ENCODE data around the gene DGKI. TPM values are rescaled to one million over a fixed set of nuclear protein-coding genes. Genes with fewer than 3 reads are reported as not detected.

The DGKI gene
- total RNA-seq, 1 donor from 2014 or later, result 5.5 TPM

- Histone ChIP-seq H3K27ac (peak overlapping the region; percentile 64), H3K4me1 (peaks cover 16% of the 10 kb centered on the region), H3K79me2 (ENCODE audit: low read depth) (no peaks in the 10 kb centered on the region), H3K9ac (no peak overlapping the region), H3K4me2 (no peak overlapping the region), H2AFZ (replicated peaks) (no peak overlapping the region), H3F3A (ENCODE audit: low read depth) (peaks cover 11% of the 10 kb centered on the region), H3K27me3 (no peaks in the 10 kb centered on the region), H4K20me1 (ENCODE audit: low read depth) (no peaks in the 10 kb centered on the region), H3K36me3 (no peaks in the 10 kb centered on the region), H3K4me3 (no peak overlapping the region), H3K9me3 (ENCODE audit: low read depth) (no peaks in the 10 kb centered on the region)
- H3K27me3 Mint-ChIP-seq (ENCODE audit: insufficient read depth, low read depth), result no peaks in the 10 kb centered on the region
- no peak for TF ChIP-seq EZH2phosphoT487 (IDR thresholded peaks at IDR 0.05)
- no peak for TF ChIP-seq CTCF (IDR thresholded peaks at IDR 0.05)
- no peak for TF ChIP-seq EZH2 (IDR thresholded peaks at IDR 0.05)
- DNase-seq (ENCODE audit: low spot score), result no peak
- H3K27ac Mint-ChIP-seq, result no peak overlapping the region
- no peaks in the 10 kb centered on the region for H3K9me3 Mint-ChIP-seq
- H3K36me3 Mint-ChIP-seq, result no peaks in the 10 kb centered on the region
- H3K4me3 Mint-ChIP-seq, result no peak overlapping the region
- H3K4me1 Mint-ChIP-seq, result peaks cover 10% of the 10 kb centered on the region
These were observed 375.6 kb downstream of the DGKI start for GRCh38 chr7:137471128-137471527.

- no peaks in the 10 kb centered on the region for H3K9me3 ChIP-seq (ENCODE audit: low read depth)
- DNase-seq (ENCODE audit: low spot score), result no peak
- Mint-ChIP-seq H3K27me3 (ENCODE audit: insufficient read depth, low read depth) (no peaks in the 10 kb centered on the region), H3K9me3 (no peaks in the 10 kb centered on the region), H3K36me3 (no peaks in the 10 kb centered on the region), H3K4me3 (no peak overlapping the region), H3K4me1 (peaks cover 10% of the 10 kb centered on the region), H3K27ac (no peak overlapping the region)
- H3K9ac ChIP-seq, result no peak overlapping the region
- H3K27ac ChIP-seq, result no peak overlapping the region
- no peaks in the 10 kb centered on the region for H3K36me3 ChIP-seq
- peaks cover 11% of the 10 kb centered on the region for H3F3A ChIP-seq (ENCODE audit: low read depth)
- H3K27me3 ChIP-seq, result no peaks in the 10 kb centered on the region
- H3K79me2 ChIP-seq (ENCODE audit: low read depth), result no peaks in the 10 kb centered on the region
- no peaks in the 10 kb centered on the region for H4K20me1 ChIP-seq (ENCODE audit: low read depth)
- H2AFZ ChIP-seq (replicated peaks), result no peak overlapping the region
- H3K4me3 ChIP-seq, result no peak overlapping the region
- TF ChIP-seq EZH2phosphoT487 (IDR thresholded peaks at IDR 0.05) (no peak), EZH2 (IDR thresholded peaks at IDR 0.05) (no peak), CTCF (IDR thresholded peaks at IDR 0.05) (no peak)
- peaks cover 16% of the 10 kb centered on the region for H3K4me1 ChIP-seq
- H3K4me2 ChIP-seq, result no peak overlapping the region
These were observed 376.9 kb downstream of the DGKI start for GRCh38 chr7:137469858-137470257.

- H3K36me3 ChIP-seq, result no peaks in the 10 kb centered on the region
- no peaks in the 10 kb centered on the region for H3K79me2 ChIP-seq (ENCODE audit: low read depth)
- no peak overlapping the region for H3K4me2 ChIP-seq
- no peaks in the 10 kb centered on the region for H4K20me1 ChIP-seq (ENCODE audit: low read depth)
- H3K27ac Mint-ChIP-seq, result peak overlapping the region; percentile 31
- no peaks in the 10 kb centered on the region for H3K27me3 Mint-ChIP-seq (ENCODE audit: insufficient read depth, low read depth)
- H3K9me3 Mint-ChIP-seq, result no peaks in the 10 kb centered on the region
- no peaks in the 10 kb centered on the region for H3K9me3 ChIP-seq (ENCODE audit: low read depth)
- no peak overlapping the region for H3K9ac ChIP-seq
- H3K27me3 ChIP-seq, result no peaks in the 10 kb centered on the region
- no peak overlapping the region for H3K4me3 ChIP-seq
- TF ChIP-seq EZH2 (IDR thresholded peaks at IDR 0.05) (no peak), EZH2phosphoT487 (IDR thresholded peaks at IDR 0.05) (no peak), CTCF (IDR thresholded peaks at IDR 0.05) (no peak)
- no peaks in the 10 kb centered on the region for H3K36me3 Mint-ChIP-seq
- H3K4me3 Mint-ChIP-seq, result no peak overlapping the region
- H2AFZ ChIP-seq (replicated peaks), result peak overlapping the region; percentile 37
- DNase-seq (ENCODE audit: low spot score), result no peak
- H3F3A ChIP-seq (ENCODE audit: low read depth), result peaks cover 11% of the 10 kb centered on the region
- peaks cover 10% of the 10 kb centered on the region for H3K4me1 Mint-ChIP-seq
- H3K4me1 ChIP-seq, result peaks cover 16% of the 10 kb centered on the region
- H3K27ac ChIP-seq, result no peak overlapping the region
These were observed 377.5 kb downstream of the DGKI start for GRCh38 chr7:137469191-137469811.

All from neural progenitor cell (in vitro differentiated cells).